GM21447 (cell line): Measurements from ENCODE around the gene ALG6.
"Not testable (repeated sequence)": the region's sequence is repeated elsewhere in the genome, so short reads cannot be mapped to it uniquely, and the experiment has no call there.

ENCODE experiments used
- ATAC-seq: cut with Tn5 transposase; IDR thresholded peaks from one replicate; pipeline ENCODE4 v1.9.1; 2021; ENCODE audit not compliant: unreplicated experiment

Gene ALG6

DNA sequence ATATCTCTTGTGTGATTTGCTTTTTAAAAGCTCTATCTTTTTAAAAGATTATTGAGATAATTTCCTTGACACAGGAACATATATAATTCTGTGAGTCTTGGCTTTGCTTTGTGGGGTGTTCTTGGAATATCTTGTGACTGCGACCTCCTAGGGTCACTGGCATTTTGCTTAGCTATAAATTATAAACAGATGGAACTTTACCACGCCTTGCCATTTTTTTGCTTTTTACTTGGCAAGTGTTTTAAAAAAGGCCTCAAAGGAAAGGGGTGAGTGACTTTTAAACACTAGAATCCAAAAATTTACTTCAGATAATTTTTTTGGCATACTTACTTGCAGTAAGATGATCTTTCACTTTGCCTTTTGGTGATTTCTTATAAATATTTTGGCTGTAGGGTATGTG, 43.6 kb downstream of the ALG6 start:
- ATAC-seq = no peak

DNA sequence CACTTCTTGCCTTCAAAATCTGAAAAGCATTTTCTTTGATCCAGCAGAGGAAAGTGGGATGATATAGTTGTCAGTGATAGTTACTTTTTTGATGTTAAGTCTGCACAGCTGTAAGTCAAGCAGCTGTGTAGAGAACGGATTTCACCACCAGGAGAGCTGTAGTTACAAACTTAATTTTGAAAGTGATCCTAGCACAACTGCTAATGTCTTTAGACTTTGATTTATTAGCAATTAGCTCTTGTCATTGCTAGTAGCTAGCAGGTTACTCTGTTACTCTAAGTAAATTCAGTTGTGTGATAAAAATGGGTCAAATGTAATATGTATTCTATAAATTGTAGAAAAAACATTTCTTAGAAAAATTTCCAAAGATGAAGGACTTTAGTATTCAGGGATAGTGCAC, 46.0 kb downstream of the ALG6 start:
- no peak for ATAC-seq

DNA sequence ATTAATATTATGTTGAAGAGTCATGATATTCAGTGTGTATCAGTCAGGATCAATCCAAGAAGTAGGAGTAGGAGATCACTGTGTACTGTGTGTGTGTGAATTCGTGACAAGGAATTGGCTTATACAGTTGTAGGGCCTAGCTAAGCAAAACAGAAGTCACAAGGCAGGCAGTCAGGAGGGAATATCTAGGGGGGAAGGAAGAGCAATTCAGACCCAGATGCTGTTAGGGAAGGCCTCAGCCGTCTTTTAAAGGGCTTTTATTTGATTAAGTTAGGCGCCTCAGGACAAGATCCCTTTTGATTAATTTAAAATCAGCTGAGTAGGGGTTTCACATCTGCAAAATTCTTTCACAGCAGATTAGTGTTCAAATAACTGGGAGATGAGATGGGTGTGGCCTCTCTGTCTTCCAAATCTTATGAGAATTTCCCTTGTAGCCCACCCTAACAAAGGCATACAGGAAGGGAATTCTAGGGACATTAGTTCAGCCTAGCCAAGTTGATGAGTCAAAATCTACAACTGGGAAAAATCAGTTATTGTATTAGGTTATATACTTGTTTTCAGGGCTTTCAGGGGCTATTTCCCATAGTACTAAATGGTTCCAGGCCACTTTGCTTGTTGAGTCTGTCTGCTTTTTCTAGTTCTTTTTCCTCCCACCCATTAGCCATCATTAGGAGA, 47.4 kb downstream of the ALG6 start:
- no peak for ATAC-seq

DNA sequence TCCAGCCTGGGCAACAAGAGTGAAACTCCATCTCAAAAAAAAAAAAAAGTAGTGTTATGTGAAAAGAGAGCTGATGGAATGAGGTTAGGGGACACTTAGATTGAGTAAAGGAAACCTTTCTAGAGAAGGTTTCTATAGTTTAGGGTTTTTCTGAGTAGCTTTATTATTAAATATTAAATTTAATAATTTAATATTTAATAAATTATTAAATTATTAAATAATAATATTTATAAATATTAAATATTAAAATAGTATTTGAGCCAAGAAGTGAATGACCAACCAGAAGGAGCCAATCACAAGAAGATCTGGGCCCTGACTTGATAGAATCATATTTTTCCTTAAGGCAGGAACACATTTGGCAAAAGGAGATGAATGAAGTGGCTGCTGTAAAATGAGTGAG, 50.7 kb downstream of the ALG6 start:
- ATAC-seq = no peak

DNA sequence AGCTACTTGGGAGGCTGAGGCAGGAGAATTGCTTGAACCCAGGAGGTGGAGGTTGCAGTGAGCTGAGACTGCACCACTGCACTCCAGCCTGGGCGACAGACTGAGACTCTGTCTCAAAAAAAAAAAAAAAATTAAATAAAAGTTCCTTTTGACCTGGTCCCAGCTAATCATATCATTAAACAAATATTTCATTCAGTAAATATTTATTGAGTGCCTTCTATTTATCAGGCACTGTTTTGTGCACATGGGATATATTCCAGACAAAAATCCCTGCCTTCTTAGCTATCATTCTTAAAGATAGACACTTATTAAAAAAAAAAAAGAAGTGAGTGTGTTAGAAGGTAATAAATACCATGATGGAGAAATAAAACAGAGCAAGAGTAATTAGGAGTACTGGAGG, 53.3 kb downstream of the ALG6 start:
- ATAC-seq = not testable (repeated sequence)

DNA sequence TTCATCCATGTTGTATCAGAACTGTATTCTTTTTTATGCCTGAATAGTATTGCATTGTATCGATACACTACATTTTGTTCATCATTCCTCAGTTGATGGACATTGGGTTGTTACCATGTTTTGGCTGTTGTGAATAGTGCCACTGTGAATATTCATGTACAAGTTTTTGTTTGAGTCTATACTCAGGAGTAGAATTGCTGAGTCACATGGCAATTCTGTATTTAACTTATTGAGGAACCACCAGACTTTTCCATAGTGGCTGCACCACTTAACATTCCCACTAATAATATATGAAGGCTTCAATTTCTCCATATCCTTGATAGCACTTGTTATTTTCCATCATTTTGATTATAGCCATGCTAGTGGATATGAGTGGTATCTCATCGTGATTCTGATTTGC, 56.2 kb downstream of the ALG6 start:
- ATAC-seq = no peak

DNA sequence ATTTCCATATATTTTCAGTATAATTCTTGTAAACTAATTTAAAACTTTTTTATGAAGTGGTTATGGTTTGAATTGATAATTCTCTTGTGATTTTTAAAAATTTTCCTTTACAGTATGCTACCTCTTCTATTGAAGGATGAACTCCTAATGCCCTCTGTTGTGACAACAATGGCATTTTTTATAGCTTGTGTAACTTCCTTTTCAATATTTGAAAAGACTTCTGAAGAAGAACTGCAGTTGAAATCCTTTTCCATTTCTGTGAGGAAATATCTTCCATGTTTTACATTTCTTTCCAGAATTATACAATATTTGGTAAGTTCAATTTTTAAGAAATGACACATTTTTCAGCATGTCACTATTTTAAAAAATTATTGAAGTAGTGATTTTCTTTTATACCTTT, 61.4 kb downstream of the ALG6 start:
- ATAC-seq = no peak

DNA sequence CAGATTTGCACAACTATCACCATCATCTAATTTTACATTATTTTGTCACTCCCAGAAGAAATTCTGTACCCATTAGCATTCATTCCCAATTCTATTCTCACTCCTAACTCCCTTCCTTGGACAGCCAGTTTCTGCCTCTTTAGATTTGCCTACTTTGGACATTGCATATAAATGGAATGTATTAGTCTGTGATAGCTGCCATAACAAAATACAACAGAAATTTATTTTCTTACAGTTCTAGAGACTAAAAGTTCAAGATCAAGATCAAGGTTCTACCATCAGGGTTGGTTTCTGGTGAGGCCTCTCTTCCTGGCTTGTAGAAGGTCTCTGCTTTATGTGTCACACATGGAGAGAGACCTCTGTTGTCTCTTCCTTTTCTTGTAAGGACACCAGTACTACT, 61.9 kb downstream of the ALG6 start:
- no peak for ATAC-seq

DNA sequence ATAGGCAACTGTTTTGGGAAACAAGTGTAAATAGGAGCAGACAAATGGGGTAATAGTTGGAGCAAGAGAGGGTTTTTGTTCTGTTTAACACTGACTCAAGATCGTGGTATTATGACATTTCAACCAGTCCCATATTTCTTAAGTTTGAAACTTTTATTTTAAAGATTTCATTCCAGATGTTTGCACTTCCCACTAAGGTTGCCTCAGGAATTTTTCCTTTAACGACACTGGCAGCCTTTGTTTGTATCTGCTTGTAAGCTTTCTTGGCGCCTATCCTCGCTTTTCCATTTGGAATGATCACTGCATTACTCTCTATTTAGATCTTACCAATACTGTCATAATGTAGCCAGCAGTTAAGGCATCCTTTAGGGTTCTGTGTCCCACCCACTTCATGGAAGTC, 67.7 kb downstream of the ALG6 start:
- no peak for ATAC-seq

DNA sequence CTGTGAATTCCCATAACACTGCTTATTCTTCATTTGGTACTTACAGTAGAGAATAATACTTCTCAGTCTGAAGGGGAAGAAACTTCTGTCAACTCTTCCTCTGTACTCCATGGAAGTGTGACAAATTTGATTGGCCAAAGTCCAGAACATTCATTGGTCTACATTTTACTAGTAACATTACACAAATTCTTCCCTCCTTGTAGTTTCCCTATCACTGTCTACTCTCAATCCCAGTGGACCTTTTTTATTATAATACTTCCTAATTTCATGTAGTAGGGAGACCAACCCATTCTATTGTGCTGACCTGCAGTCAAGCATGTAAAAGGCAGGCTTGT, 74.7 kb downstream of the ALG6 start:
- ATAC-seq = no peak

DNA sequence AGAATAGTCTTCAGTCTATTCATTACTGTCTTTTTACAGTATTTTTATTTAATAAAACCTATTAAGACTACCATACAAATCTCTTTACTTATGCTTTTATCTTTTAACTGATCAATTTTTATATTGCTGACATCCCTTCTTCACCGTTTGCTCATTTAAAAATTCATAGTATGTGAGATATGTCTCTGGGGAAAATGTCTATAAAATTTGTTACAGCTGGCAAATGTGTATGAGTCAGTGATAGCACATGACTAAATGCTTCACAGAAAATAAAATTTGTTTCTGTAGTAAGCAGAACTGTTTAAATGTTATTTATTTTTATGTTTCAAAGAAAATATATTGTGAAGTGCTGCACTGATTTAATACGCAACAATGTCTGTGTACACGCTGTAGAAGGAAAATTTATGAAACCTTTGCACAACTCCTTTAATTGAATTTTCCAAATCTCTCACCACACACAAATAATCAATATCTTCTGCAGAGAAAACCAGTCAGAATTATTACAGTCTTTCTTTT, 81.4 kb downstream of the ALG6 start:
- ATAC-seq = no peak

DNA sequence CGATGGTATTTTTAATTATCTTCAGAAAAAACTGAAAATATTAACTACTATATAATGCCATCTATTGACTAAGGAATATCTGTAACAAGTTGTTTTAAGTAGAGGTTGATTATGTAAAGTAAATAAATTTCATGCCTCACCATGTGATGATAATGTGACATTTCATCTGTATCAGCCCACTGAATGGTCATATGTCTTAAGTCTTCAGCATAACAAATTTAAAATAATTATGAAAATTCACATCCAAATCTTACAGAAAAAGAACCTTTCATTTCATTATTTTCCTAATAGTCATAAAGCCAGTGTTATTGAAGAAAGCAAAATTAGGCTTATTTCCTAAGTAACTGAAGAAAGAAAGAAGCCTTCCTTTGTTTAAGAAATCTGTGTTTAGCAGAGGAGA, 83.0 kb downstream of the ALG6 start:
- no peak for ATAC-seq

DNA sequence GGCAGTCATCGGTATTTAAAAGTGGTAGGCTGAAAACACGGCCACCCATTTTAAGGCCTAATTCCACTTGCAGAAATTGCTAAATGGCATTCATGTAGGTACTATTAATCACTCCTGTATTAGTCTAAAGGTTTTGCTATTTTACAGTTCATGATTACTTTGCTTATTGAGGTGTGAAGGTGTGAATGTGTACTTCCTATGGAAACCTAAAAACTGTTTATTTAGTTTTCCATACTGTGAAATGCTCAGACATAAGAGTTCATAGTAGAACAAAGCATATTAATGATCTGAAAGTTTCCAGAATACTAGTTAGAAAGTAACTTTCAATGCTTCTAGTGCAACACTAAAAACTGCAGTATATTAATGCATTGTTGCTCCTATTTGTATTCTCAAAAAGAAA, 85.8 kb downstream of the ALG6 start:
- peak; percentile 74 for ATAC-seq

DNA sequence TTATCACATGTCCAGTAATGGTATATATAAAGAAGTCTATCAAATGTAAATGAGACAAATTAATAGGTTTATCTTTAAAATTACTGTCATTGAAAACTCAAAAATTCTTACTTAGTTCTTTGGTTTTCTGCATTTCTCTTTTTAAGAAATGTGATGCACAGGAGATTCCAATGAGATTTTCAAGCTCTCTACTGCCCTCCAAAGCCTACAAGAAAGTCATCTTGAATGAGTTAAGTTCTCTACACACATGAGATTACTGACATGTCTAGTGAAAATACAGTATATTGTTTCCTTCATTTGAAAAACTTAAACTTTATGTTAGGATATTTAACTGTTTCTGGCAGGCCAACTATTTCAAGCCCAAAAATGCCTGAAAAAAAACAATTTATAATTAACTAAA, 86.8 kb downstream of the ALG6 start:
- no peak for ATAC-seq

DNA sequence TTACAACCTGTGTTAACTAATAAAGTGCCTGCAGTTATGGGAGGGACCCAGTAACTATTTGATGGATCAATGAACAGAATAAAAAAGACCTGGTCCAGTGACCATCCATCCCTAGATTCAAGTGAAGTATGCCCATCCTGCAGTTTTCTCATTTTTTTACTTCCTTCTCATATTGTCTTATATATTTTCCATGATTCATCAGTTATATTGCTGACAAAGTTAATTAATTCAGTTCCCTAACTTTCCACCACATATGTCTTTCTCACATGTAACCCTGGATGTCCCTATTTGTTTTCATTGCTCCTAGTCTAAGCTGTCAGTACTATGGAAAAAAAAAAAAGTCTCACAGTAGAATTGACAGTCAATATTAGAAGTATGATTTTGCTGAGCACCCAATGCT, 91.3 kb downstream of the ALG6 start:
- no peak for ATAC-seq

DNA sequence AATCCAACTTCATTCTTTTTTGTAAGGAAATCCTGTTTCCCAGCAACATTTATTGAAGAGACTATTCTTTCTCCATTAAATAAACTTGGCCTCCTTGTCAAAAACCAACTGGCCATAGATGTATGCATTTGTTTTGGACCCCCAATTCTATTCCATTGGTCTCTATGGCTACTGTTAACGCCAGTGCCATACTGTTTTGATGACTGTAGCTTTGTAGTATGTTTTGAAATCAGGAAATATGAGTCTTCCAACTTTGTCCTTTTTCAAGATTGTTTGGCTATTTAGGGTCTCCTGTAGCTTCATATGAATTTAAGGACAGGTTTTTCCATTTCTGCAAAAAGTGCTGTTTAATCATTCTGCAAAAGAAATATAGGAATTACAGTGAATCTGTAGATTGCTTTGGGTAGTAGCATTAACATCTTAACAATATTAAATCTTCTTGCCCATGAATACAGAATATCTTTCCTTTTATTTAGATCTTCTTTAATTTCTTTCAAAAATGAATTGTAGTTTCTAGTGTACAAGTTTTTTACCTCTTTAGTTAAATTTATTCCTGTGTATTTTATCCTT, 94.3 kb downstream of the ALG6 start:
- ATAC-seq = no peak

DNA sequence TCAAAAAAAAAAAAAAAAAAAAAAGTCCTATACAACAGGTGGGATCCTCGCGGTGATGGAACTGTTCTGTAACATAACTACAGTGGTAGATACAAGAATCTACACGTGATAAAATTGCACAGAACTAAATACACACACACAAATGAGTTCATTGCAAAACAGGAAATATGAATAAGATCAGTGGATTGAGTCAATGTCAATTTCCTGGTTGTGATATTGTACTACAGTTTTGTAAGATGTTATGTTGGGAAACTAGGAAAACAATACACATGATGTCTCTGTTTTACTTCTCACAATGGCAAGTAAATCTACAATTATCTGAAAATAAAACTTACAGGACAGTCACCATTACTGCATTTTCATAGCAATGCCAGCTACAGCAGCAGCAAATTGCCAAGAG, 95.8 kb downstream of the ALG6 start:
- no peak for ATAC-seq

DNA sequence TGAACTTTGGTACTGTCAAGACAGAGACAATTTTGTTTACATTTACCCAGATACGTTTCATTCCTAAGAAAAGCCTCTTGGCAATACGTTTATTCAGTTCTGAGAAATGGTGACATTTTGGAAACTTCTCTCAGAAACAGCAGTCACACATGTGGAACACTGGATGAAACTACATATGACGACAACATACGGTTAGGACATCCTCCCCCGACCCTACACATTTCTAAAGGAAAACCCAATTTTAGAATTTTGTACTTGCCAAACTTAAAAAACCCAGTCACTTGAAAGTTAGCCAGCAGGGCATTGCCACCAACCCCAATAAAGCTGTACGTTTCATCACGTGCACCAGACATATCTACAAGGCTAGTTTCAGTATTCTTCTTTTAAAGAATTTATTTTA, 98.8 kb downstream of the ALG6 start:
- ATAC-seq = no peak

DNA sequence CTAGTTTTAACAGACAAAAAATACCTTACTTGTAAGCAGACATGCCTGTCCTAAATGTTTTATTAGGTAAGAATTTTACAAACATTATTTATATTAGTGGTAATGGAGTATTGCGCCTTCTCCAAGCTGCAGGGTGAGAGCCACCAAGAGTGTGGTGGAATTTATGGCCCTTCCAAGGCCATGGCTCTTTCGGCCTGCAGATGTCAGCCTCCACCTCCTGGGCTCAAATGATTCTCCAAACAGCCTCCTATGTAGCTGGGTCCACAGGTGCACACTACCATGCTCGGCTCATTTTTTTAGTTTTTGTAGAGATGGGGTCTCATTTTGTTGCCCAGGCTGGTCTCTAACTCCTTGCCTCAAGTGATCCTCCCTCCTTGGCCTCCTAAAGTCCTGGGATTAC, 99.3 kb downstream of the ALG6 start:
- no peak for ATAC-seq

DNA sequence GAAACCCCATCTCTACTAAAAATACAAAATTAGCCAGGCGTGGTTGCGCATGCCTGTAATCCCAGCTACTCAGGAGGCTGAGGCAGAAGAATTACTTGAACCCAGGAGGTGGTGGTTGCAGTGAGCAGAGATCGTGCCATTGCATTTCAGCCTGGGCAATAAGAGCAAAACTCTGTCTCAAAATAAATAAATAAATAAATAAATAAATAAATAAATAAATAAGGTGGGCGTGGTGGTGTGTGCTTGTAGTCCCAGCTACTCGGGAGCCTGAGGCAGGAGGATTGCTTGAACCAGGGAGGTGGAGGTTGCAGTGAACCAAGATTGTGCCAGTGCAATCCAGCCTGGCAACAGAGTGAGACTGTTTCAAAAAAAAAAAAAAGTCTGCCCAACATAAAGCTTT, 101.3 kb downstream of the ALG6 start:
- ATAC-seq = not testable (repeated sequence)

DNA sequence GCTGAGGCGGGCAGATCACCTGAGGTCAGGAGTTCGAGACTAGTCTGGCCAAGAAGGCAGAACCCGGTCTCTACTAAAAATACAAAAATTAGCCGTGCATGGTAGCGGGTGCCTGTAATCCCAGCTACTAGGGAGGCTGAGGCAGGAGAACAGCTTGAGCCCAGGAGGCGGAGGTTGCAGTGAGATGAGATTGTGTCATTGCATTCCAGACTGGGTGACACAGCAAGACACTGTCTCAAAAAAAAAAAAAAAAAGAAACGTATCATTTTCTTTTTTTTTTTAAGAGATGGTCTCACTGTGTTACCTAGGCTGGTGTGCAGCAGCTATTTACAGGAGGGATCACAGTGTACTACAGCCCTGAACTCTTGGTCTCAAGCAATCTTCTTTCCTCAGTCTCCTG, 108.3 kb downstream of the ALG6 start:
- no peak for ATAC-seq

DNA sequence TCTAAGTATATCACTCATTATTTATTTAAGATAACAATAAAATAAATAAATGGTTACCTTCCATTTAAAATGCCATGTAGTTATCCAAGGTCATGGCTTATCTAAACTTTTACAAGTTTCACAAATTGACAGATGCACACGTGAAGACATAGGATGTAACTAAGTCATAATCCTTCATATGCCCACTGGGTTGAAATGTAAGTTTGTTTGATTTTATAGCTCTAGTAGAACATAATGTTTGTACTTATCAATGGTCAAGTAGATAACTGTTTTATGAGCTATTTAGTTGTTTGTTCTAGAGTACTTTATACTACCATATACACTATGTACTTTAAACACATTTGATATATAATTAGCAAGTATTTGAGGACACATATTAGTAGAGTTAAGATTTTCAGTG, 112.6 kb downstream of the ALG6 start:
- no peak for ATAC-seq

DNA sequence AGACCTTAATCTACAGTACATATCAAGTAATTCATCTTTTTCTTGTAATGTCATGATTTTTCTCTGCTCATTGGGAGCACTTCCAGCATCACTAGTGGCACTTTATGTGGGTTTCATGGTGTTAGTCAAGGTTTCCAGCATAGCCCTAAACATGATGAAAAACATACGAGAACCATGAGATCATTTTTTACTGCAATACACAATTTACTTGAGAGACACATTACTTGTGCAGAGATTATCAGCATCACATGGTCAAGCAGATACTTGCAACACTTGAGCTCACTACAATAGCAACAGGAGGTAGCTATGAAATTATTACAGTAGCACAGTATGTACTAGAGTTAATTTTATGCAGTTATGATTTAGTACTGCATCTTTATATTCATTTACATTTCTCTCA, 119.2 kb downstream of the ALG6 start:
- ATAC-seq = no peak
